NCI-H774 (cell line): ENCODE measurements around the gene FBXO47.
"Not testable (repeated sequence)": the region's sequence is repeated elsewhere in the genome, so short reads cannot be mapped to it uniquely, and the experiment has no call there.

ENCODE experiments used
- DNase-seq: peaks from one replicate; lab custom pipeline; 2025; lab: John Stamatoyannopoulos, UW

FBXO47 gene

GRCh38 chr17:38980490-38981217 is 13.5 kb upstream of the FBXO47 start:
- DNase-seq, result no peak

- no peak for DNase-seq
Measured at GRCh38 chr17:38978180-38978579, 11.0 kb upstream of the FBXO47 start.

- not testable (repeated sequence) for DNase-seq
Measured at GRCh38 chr17:38976187-38976551, 9.0 kb upstream of the FBXO47 start.

GRCh38 chr17:38970804-38971203 is 3.6 kb upstream of the FBXO47 start:
- no peak for DNase-seq

- DNase-seq, result no peak
Measured at GRCh38 chr17:38970128-38970527, 2.9 kb upstream of the FBXO47 start.

- DNase-seq, result no peak
Measured at GRCh38 chr17:38969281-38969680, 2.1 kb upstream of the FBXO47 start.

GRCh38 chr17:38961413-38961812 is 5.8 kb downstream of the FBXO47 start:
- no peak for DNase-seq

GRCh38 chr17:38960402-38960801 is 6.8 kb downstream of the FBXO47 start:
- DNase-seq, result no peak

- DNase-seq, result no peak
Measured at GRCh38 chr17:38959508-38959907, 7.7 kb downstream of the FBXO47 start.

- no peak for DNase-seq
Measured at GRCh38 chr17:38958756-38959155, 8.4 kb downstream of the FBXO47 start.

GRCh38 chr17:38958326-38958725 is 8.9 kb downstream of the FBXO47 start:
- no peak for DNase-seq

- not testable (repeated sequence) for DNase-seq
Measured at GRCh38 chr17:38953800-38954199, 13.4 kb downstream of the FBXO47 start.

- no peak for DNase-seq
Measured at GRCh38 chr17:38947189-38947588, 20.0 kb downstream of the FBXO47 start.

GRCh38 chr17:38943607-38944006 is 23.6 kb downstream of the FBXO47 start:
- peak; percentile 37 for DNase-seq

GRCh38 chr17:38942696-38943334 is 24.4 kb downstream of the FBXO47 start:
- DNase-seq, result peak; percentile 48

- no peak for DNase-seq
Measured at GRCh38 chr17:38940404-38940803, 26.8 kb downstream of the FBXO47 start.

- no peak for DNase-seq
Measured at GRCh38 chr17:38939987-38940386, 27.2 kb downstream of the FBXO47 start.

GRCh38 chr17:38933962-38934361 is 33.2 kb downstream of the FBXO47 start:
- not testable (repeated sequence) for DNase-seq

GRCh38 chr17:38930782-38931181 is 36.4 kb downstream of the FBXO47 start:
- DNase-seq, result not testable (repeated sequence)

GRCh38 chr17:38926293-38927070 is 40.7 kb downstream of the FBXO47 start:
- no peak for DNase-seq

- DNase-seq, result no peak
Measured at GRCh38 chr17:38925263-38925995, 41.8 kb downstream of the FBXO47 start, which contains the start of gene LASP1NB. LASP1NB (plus strand) TSS chr17:38925614.
